HG02885 (cell line): Measurements from ENCODE around the gene DGKG.

Source experiments
- ATAC-seq: cut with Tn5 transposase; IDR thresholded peaks from one replicate; pipeline ENCODE4 v1.9.1; 2021; ENCODE audit warnings: mild to moderate bottlenecking; ENCODE audit not compliant: unreplicated experiment, poor library complexity

The DGKG gene

GRCh38 chr3:186217820-186218164, 144.2 kb downstream of the DGKG start:
- peak; percentile 92 for ATAC-seq

- no peak for ATAC-seq
These were observed 144.9 kb downstream of the DGKG start for GRCh38 chr3:186216900-186217819.

- no peak for ATAC-seq
These were observed 147.4 kb downstream of the DGKG start for GRCh38 chr3:186214670-186215069.

GRCh38 chr3:186213946-186214345, 148.1 kb downstream of the DGKG start:
- ATAC-seq: no peak

GRCh38 chr3:186212611-186213010, 149.4 kb downstream of the DGKG start:
- ATAC-seq: no peak

- no peak for ATAC-seq
These were observed 151.1 kb downstream of the DGKG start for GRCh38 chr3:186210852-186211500.

GRCh38 chr3:186209810-186210752, 152.0 kb downstream of the DGKG start:
- no peak for ATAC-seq

- no peak for ATAC-seq
These were observed 153.6 kb downstream of the DGKG start for GRCh38 chr3:186208296-186208989.

GRCh38 chr3:186207515-186207914, 154.5 kb downstream of the DGKG start:
- ATAC-seq: no peak

GRCh38 chr3:186200726-186201125, 161.3 kb downstream of the DGKG start:
- ATAC-seq: no peak

GRCh38 chr3:186198442-186198841, 163.6 kb downstream of the DGKG start:
- ATAC-seq: no peak

GRCh38 chr3:186194451-186194811, 167.6 kb downstream of the DGKG start:
- no peak for ATAC-seq

GRCh38 chr3:186193534-186194450, 168.2 kb downstream of the DGKG start:
- ATAC-seq: no peak

- no peak for ATAC-seq
These were observed 169.2 kb downstream of the DGKG start for GRCh38 chr3:186192823-186193222.

- ATAC-seq: no peak
These were observed 172.5 kb downstream of the DGKG start for GRCh38 chr3:186189492-186189891.

GRCh38 chr3:186187401-186188275, 174.4 kb downstream of the DGKG start:
- no peak for ATAC-seq

GRCh38 chr3:186185194-186185787, 176.7 kb downstream of the DGKG start:
- no peak for ATAC-seq

GRCh38 chr3:186184021-186184420, 178.0 kb downstream of the DGKG start:
- ATAC-seq: no peak
